HepG2 (cell line): ENCODE results near the gene KCTD13. TPM values are rescaled to one million over a fixed set of nuclear protein-coding genes. Genes with fewer than 3 reads are reported as not detected.

Experiments used
- ATAC-seq: fragments of 200-7000 bp; cut with Tn5 transposase; 3 replicates; pipeline ENCODE4 v1.9.1; 2020; ENCODE audit warnings: mild to moderate bottlenecking, moderate library complexity
- BruUV-seq: library from RNA; stranded (reverse); fragments of 400-500 nt; replicated peaks from 2 replicates; lab custom pipeline; 2021; lab: Mats Ljungman, UMichigan
- CTCF ChIA-PET: fragments of 300-600 bp; formaldehyde crosslinking; extraction: SDS; loops from one replicate; lab custom pipeline; 2021; ENCODE audit warnings: low total read pairs, inconsistent platforms, low intra/inter-chr PET ratio; lab: Yijun Ruan, JAX
- POLR2A ChIA-PET: fragments of 350-600 bp; sonication (Branson Sonifier 250); formaldehyde crosslinking; loops from one replicate; lab custom pipeline; 2020; ENCODE audit warnings: antibody characterized with exemption, inconsistent platforms; lab: Yijun Ruan, JAX
- DNase-seq: peaks from one replicate; pipeline ENCODE4 v3.0.0-alpha.2; 2015; ENCODE audit warnings: low spot score
- FAIRE-seq: peaks from 3 replicates; lab custom pipeline; 2011; peaks lifted over from hg19 to GRCh38; lab: Jason Lieb, UNC
- H2AFZ ChIP-seq: one replicate; pipeline ENCODE4 v1.6.1; 2011; ENCODE audit warnings: low read length, inconsistent platforms
- H3K27ac ChIP-seq: fragments of 300-600 bp; 3 replicates; pipeline ENCODE4 v1.8.0; 2011; ENCODE audit warnings: mixed run types, mild to moderate bottlenecking, mixed read lengths, low read length, inconsistent platforms; ENCODE audit not compliant: insufficient read depth; ENCODE audit errors: extremely low read length
- H3K27me3 ChIP-seq, 2 experiments: fragments of 200-600 bp in 1 of 2; 2 replicates in 1 of 2; 3 replicates in 1 of 2; pipeline versions ENCODE4 v1.6.0 to v1.8.0; 2011; ENCODE audit warnings: low read length in 2 of 2, mild to moderate bottlenecking in 2 of 2, moderate library complexity in 2 of 2, inconsistent platforms in 1 of 2; ENCODE audit not compliant: insufficient read depth in 2 of 2, control insufficient read depth in 1 of 2
- H3K36me3 ChIP-seq, 2 experiments: fragments of 200-600 bp in 1 of 2; replicated peaks in 1 of 2; 2 replicates in 1 of 2; 3 replicates in 1 of 2; pipeline versions ENCODE4 v1.5.1 to v1.8.0; 2011; ENCODE audit warnings: low read length in 2 of 2, inconsistent platforms in 1 of 2; ENCODE audit not compliant: insufficient read depth in 2 of 2, control insufficient read depth in 1 of 2
- H3K4me1 ChIP-seq: 2 replicates; pipeline ENCODE4 v1.5.1; 2012; ENCODE audit warnings: low read length, inconsistent platforms; ENCODE audit not compliant: insufficient read depth
- H3K4me2 ChIP-seq: 2 replicates; pipeline ENCODE4 v1.6.0; 2011; ENCODE audit warnings: low read depth, low read length, inconsistent platforms
- H3K4me3 ChIP-seq, 3 experiments: fragments of 200-600 bp in 1 of 3; sonication (generic), shearing (Covaris generic) in 1 of 3; replicated peaks in 1 of 3; 2 replicates each; pipeline ENCODE4 v1.5.1; 2011 to 2016; ENCODE audit warnings: low read length in 3 of 3, inconsistent platforms in 2 of 3, low read depth in 2 of 3, mild to moderate bottlenecking in 2 of 3, control low read depth in 1 of 3, mixed read lengths in 1 of 3; ENCODE audit not compliant: insufficient read depth in 1 of 3
- H3K79me2 ChIP-seq: one replicate; pipeline ENCODE4 v1.6.1; 2011; ENCODE audit warnings: low read length, inconsistent platforms; ENCODE audit not compliant: insufficient read depth
- H3K9ac ChIP-seq: 2 replicates; pipeline ENCODE4 v1.6.0; 2011; ENCODE audit warnings: mild to moderate bottlenecking, low read depth, low read length, inconsistent platforms; ENCODE audit not compliant: insufficient read depth
- H3K9me3 ChIP-seq: 2 replicates; pipeline ENCODE4 v1.5.1; 2012; ENCODE audit warnings: mild to moderate bottlenecking, low read length
- H4K20me1 ChIP-seq: 2 replicates; pipeline ENCODE4 v1.6.0; 2011; ENCODE audit warnings: inconsistent platforms, mild to moderate bottlenecking, low read length, moderate library complexity; ENCODE audit not compliant: insufficient read depth
- ATRX ChIP-seq: sonication (generic); formaldehyde crosslinking; IDR thresholded peaks from 2 replicates; pipeline ENCODE4 v1.4.0; 2020; ENCODE audit warnings: missing genetic modification reagents, borderline replicate concordance
- CC2D1A ChIP-seq: sonication (generic); formaldehyde crosslinking; IDR thresholded peaks from 2 replicates; pipeline ENCODE4 v1.8.1; 2023; ENCODE audit warnings: mild to moderate bottlenecking, missing genetic modification reagents
- EEA1 ChIP-seq: sonication (generic); formaldehyde crosslinking; IDR thresholded peaks from 2 replicates; pipeline ENCODE4 v1.5.1; 2020; ENCODE audit warnings: mild to moderate bottlenecking, missing genetic modification reagents, borderline replicate concordance
- KLF15 ChIP-seq: sonication (generic); formaldehyde crosslinking; IDR thresholded peaks from 2 replicates; pipeline ENCODE4 v1.8.1; 2023; ENCODE audit warnings: borderline replicate concordance, mild to moderate bottlenecking, inconsistent platforms, missing genetic modification reagents, mixed read lengths
- RFX5 ChIP-seq: IDR thresholded peaks from 2 replicates; pipeline ENCODE4 v1.6.1; 2011; ENCODE audit warnings: low read depth, low read length, improper control_type of control experiment
- ZBTB3 ChIP-seq: sonication (generic); formaldehyde crosslinking; IDR thresholded peaks from 2 replicates; pipeline ENCODE4 v1.4.0; 2020; ENCODE audit warnings: low read depth, mild to moderate bottlenecking, moderate library complexity, missing genetic modification reagents, borderline replicate concordance
- ZNF20 ChIP-seq: sonication (generic); formaldehyde crosslinking; IDR thresholded peaks from 2 replicates; pipeline ENCODE4 v1.4.0; 2020; ENCODE audit warnings: mild to moderate bottlenecking, moderate library complexity, missing genetic modification reagents
- ZNF441 ChIP-seq: sonication (generic); formaldehyde crosslinking; IDR thresholded peaks from 2 replicates; pipeline ENCODE4 v1.7.0; 2021; ENCODE audit warnings: missing genetic modification reagents, borderline replicate concordance
- ZNF788 ChIP-seq: sonication (generic); formaldehyde crosslinking; IDR thresholded peaks from 2 replicates; pipeline ENCODE4 v1.5.0; 2020; ENCODE audit warnings: mild to moderate bottlenecking, missing genetic modification reagents, borderline replicate concordance
- WGBS: methylation state at CpG from one replicate; pipeline ENCODE4 v1.1.6; 2017; ENCODE audit warnings: low lambda C conversion rate; 5-methylcytosine and 5-hydroxymethylcytosine counted together
- in situ Hi-C: cut with HindIII; loops from 2 replicates; pipeline ENCODE4 v1.10.0; 2017; ENCODE audit warnings: low pct_unique_long_range_greater_than_20kb; ENCODE audit not compliant: extremely low pct_ligation_motif_present
- intact Hi-C: fragments of 100-400 bp; cut with micrococcal nuclease; formaldehyde crosslinking; loops from one replicate; pipeline ENCODE4 v1.10.0; 2022; ENCODE audit not compliant: unreplicated experiment
- polyA plus RNA-seq, 8 experiments: library from polyadenylated mRNA; depleted of rRNA in 3 of 8; stranded (reverse) in 7 of 8; unstranded in 1 of 8; fragments of >200 nt; fragmentation: Illumina TruSeq in 4 of 8; extraction: Trizol in 4 of 8; gene quantifications; 2 replicates each; pipeline versions ENCODE4 v1.2.1 to v1.2.3, GENCODE V29; 2011 to 2016; ENCODE audit warnings: low read depth in 4 of 8, missing spikeins in 1 of 8, mixed read lengths in 1 of 8; ENCODE audit not compliant: insufficient read depth in 1 of 8
- total RNA-seq, 5 experiments: library from RNA; depleted of rRNA; stranded (reverse); fragments of >200 nt; fragmentation: Illumina TruSeq; extraction: Trizol; gene quantifications; 2 replicates each; pipeline ENCODE4 v1.2.3, GENCODE V29; 2016; ENCODE audit warnings: low read depth in 1 of 5
- TF ChIP-seq, protein P1 (sequence below): sonication (generic); formaldehyde crosslinking; IDR thresholded peaks from 2 replicates; pipeline ENCODE4 v1.9.0; 2021; ENCODE audit warnings: missing genetic modification reagents, mild to moderate bottlenecking, borderline replicate concordance

Gene KCTD13
- total and polyA plus RNA-seq, 2 of the 13 experiments (the other 11 are each of a cell fraction or from before 2014, with no cell fraction given) = 6.3 to 14.7 TPM

GRCh38 chr16:29922986-29923501 lies 3.0 kb downstream of the KCTD13 start:
- WGBS = 96% methylated on average over 12 of the region's 12 CpGs
- TF ChIP-seq ATRX (CRISPR knock-in tag) = no peak
- no peak for TF ChIP-seq RFX5
- no peak for TF ChIP-seq KLF15 (CRISPR knock-in tag)
- TF ChIP-seq ZBTB3 (CRISPR knock-in tag) = no peak
- H3K4me2 ChIP-seq = no peak overlapping the region
- no peaks in the 10 kb centered on the region for H4K20me1 ChIP-seq
- intact Hi-C loops = no loop called here
- no peak overlapping the region for H2AFZ ChIP-seq
- FAIRE-seq (no peak), ATAC-seq (no peak), DNase-seq (no peak)
- H3K9me3 ChIP-seq = no peaks in the 10 kb centered on the region
- ChIA-PET CTCF (no interaction called here), POLR2A (no interaction called here)
- in situ Hi-C loops = no loop called here
- no peaks in the 10 kb centered on the region for H3K27me3 ChIP-seq
- peaks cover 13% of the 10 kb centered on the region for H3K79me2 ChIP-seq
- BruUV-seq = no TSS peak
- H3K4me1 ChIP-seq = peaks cover 31% of the 10 kb centered on the region
- no peak overlapping the region for H3K9ac ChIP-seq
- peaks cover 3 to 37% of the 10 kb centered on the region in 2 experiments; a peak in 3 of 5 replicates for H3K36me3 ChIP-seq
- H3K4me3 ChIP-seq = no peak overlapping the region
- no peak overlapping the region for H3K27ac ChIP-seq

DNA sequence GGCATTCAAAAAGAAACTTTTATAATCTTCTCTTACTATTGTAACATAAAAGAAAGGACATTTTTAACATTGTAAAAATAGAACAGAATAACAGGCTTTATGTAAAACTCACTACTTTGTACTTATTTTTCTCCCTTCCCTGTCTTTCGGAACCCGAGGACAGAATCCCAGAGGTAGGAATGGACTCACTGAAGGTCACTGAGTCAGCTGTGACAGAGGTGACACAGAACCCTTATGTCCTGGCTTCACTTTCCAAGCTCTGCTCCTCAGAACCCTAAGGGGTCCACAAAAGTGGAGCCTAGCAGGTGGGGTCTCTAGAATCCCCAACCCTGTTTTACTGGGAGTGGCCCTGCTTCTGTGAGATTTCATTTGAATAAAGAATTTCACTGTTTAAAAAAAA lies 3.7 kb downstream of the KCTD13 start:
- Histone ChIP-seq H4K20me1 (no peaks in the 10 kb centered on the region), H3K9me3 (no peaks in the 10 kb centered on the region), H3K79me2 (peaks cover 13% of the 10 kb centered on the region), H2AFZ (no peak overlapping the region), H3K4me3 (no peak overlapping the region), H3K9ac (no peak overlapping the region), H3K4me1 (peaks cover 25% of the 10 kb centered on the region), H3K27me3 (no peaks in the 10 kb centered on the region), H3K36me3 (peaks cover 3 to 37% of the 10 kb centered on the region in 2 experiments; a peak in 3 of 5 replicates), H3K4me2 (no peak overlapping the region), H3K27ac (no peak overlapping the region)
- TF ChIP-seq ZNF441 (CRISPR knock-in tag) (no peak), CC2D1A (CRISPR knock-in tag) (no peak), EEA1 (no peak), ZNF20 (CRISPR knock-in tag) (no peak), ZNF788 (no peak)
- TF ChIP-seq, protein P1, sequence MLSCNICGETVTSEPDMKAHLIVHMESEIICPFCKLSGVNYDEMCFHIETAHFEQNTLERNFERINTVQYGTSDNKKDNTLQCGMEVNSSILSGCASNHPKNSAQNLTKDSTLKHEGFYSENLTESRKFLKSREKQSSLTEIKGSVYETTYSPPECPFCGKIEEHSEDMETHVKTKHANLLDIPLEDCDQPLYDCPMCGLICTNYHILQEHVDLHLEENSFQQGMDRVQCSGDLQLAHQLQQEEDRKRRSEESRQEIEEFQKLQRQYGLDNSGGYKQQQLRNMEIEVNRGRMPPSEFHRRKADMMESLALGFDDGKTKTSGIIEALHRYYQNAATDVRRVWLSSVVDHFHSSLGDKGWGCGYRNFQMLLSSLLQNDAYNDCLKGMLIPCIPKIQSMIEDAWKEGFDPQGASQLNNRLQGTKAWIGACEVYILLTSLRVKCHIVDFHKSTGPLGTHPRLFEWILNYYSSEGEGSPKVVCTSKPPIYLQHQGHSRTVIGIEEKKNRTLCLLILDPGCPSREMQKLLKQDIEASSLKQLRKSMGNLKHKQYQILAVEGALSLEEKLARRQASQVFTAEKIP (CRISPR knock-in tag) = no peak
- ChIA-PET CTCF (no interaction called here), POLR2A (no interaction called here)
- FAIRE-seq (no peak), ATAC-seq (no peak), DNase-seq (no peak)
- BruUV-seq = no TSS peak
- intact Hi-C loops (no loop called here), in situ Hi-C loops (no loop called here)
- WGBS = 96% methylated on average over 2 of the region's 2 CpGs
